GM19328 (cell line): ENCODE data around the gene RASL12.
"Not testable (repeated sequence)": the region's sequence is repeated elsewhere in the genome, so short reads cannot be mapped to it uniquely, and the experiment has no call there.

Source experiments
- ATAC-seq: cut with Tn5 transposase; IDR thresholded peaks from one replicate; pipeline ENCODE4 v1.9.1; 2021; ENCODE audit warnings: mild to moderate bottlenecking, moderate library complexity; ENCODE audit not compliant: unreplicated experiment

The RASL12 gene, protein sequence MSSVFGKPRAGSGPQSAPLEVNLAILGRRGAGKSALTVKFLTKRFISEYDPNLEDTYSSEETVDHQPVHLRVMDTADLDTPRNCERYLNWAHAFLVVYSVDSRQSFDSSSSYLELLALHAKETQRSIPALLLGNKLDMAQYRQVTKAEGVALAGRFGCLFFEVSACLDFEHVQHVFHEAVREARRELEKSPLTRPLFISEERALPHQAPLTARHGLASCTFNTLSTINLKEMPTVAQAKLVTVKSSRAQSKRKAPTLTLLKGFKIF

DNA sequence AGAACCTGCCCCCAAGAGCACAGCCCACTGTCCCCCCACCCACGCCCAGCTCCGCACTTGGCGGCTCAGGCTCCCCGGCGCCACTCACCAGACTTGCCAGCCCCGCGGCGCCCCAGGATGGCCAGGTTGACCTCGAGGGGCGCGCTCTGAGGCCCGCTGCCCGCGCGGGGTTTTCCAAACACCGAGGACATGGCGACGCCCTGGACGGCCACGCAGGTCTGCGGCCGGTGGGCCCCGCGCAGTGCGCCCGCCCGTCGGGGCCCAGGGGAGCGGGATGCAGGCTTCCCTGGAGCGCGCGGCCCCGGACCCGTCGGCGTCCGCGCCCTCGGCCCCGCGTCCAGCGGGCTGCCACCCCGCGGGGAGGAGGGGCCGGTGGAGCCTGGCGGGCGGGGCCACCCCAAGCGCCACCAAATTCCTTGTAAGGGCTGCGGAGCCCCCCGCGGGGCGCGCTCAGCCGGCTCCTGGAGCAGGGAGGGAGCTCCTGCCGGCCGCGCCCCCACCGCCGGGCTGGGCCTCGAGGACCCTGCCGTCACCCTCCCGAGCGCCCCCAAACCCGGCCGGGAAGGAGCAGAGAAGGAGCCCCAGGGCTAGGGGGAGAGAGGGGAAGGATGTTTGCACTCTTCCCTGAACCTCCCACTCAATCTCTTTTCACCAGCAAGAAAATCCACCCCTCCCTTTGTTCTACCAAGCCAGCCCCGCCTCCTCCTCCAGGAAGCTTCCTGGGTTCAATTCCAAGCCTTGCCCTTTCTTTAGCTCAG is at the start of gene RASL12:
Gene RASL12 (minus strand): TSS at position 347 of the 758 bp plus-strand sequence. CDS start 156 bp downstream, at position 191.
- no peak for ATAC-seq

DNA sequence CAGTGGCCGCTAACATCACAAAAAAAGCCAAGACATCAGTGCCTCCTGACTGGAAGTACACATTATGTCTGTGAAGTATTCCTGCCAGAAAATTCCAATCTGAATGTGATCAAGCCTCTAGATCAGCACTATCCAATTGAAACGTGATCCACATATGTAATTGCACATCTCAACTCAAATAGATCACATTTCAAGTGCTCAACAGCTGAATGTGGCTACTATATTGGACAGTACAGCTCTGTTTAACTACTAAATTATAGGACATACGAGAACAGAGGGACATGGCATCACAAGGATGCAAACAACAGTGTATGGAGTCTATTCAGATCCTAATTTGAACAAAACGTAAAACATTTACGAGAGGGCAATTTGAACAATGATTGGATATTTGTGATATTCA is 47.8 kb upstream of the RASL12 start:
- ATAC-seq: no peak

DNA sequence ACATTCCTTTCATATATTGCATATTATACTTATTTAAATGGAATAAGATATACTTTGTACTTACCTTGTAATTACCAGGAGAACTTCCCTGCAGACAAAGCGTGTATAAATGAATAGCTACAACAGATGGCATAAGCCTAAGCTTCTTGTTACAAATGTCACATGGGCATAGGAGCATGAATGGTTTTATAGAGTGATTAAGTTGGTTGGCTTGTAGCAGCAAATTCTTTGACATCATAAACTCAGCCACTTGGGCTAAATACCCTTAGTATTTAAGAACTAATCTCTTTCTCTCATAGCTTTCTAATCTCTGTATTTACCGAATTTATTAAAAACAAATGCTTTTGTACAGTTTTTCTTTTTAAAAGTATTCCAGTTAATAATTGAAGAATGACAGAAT is 47.3 kb upstream of the RASL12 start, which contains the start of gene UBAP1L:
Gene UBAP1L (minus strand): TSS at position 115 of the 400 bp plus-strand sequence. CDS start 8,985 bp downstream, outside the sequence.
- no peak for ATAC-seq

DNA sequence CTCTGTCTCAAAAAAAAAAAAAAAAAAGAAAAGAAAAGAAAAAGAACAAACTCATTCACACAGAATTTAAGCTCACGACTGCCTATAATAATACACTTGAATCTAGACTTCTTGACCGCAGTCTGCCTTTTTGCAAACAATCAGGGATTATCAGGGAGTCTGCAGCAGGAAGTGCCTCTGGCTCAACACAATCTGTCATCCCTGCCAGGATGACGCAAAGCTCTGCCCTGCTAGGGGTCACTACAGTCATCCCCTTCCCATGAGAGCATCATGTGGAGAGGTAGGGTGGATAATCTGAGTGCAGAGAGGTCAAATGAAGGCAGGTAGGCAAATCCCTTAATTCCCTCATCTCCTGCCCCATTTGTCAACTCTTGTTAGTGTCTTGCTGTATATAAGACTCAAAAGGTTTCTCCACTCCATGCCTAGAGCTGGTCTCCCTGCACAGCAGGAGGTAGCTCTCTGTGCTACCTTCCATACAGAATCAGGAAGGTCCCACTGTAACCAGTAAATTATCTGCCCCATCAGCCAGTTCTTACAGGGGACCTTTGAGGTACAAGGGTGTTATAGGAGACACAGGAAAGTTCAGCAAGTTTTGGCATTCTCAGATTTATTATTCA is 43.0 kb upstream of the RASL12 start:
- no peak for ATAC-seq

DNA sequence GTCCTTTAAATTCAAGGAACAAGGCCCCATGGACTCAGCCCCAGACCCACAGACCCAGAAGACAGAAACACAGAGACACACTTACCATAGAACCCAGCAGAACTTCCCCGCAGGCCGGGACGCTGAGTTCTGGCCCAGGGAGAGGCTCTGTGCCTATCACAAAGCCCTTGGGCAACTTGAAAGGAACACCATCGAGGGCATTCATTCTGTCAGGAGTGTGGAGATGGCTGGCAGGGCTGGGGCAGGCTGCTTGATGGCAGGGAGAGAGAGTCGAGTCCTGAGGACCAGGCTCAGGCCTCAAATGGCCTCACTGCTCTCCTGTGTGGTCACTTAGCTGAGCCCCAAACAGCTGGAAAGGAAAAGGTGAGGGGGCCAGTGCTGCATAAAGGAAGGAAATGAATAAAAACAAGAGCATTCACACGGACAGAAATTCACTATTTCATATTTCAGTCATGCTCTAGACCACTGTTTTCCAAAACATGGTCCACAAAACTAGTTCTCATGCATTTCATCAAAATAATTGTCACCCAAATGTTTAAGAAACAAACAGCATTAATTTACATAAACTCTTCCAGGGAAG is 38.3 kb upstream of the RASL12 start:
- ATAC-seq: no peak

DNA sequence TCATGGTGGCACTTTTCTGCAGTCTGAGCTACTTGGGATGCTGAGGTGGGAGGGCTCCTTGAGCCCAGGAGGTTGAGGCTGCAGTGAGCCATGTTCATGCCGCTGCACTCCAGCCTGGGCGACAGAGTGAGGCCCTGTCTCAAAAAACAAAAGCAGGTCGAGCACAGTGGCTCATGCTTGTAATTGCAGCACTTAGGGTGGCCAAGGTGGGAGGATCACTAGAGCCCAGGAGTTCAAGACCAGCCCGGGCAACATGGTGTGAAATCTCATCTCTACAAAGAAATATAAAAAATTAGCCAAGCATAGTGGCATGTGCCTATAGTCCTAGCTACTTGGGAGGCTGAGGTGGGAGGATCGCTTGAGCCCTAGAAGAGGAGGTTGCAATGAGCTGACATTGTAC is 37.2 kb upstream of the RASL12 start:
- ATAC-seq: no peak

DNA sequence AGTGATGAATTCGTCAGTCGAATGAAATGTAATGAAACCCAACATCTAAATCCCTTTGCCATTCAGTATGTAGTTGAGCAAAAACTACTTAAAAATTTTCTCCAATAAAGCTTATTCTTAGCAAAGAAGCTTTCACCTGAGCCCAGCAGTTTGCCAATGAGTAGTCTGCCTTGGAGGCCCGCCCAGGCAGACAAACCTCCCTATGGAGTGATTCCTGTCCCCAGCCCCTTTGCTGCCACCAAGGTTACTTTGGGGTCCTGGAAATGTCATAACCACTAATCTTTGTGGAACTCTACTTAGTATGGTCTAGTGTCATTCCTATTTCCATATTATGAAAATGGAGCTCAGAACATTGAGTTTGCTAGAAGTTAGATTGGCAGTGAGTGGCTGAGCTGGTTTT is 35.1 kb upstream of the RASL12 start:
- ATAC-seq: no peak

DNA sequence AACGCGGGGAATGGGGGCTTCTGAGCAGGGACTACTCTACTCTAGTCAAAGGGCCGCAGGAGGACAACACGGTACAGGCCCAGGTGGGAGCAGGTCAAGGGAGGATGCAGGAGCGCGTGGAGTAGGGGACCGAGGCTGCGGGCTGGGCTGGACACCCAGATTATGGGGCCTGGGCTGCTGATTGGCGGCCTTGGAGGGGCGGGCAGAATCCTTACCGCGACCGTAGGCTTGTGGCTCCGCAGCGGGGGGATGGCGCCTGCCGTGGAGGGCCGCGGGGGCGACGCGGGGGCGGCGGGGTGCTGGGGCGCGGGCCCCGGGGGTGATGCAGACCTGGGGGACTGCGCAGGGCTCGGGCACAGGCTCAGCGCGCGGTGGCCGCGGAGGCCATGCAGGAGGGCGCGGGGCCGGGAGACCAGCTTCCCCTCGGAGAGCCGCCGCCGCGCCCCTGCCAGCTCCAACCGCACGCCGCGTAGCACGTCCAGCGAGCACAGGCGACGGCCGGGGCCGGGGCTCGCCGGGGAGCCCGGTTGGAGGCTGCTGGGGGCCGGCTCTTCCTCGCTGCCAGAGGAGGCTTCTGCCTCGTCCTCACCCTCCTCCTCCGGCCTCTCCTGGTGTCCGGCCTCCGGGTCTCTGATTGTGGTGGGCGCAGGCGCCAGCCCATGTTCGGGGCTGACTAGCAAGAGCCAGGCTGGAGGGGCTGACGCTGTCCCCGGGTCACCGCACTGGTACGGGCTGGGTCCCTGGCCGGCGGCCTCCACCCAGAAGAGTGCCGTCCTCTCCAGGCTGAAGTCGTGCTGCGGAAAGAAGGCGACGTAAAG is 34.3 kb upstream of the RASL12 start:
- no peak for ATAC-seq

DNA sequence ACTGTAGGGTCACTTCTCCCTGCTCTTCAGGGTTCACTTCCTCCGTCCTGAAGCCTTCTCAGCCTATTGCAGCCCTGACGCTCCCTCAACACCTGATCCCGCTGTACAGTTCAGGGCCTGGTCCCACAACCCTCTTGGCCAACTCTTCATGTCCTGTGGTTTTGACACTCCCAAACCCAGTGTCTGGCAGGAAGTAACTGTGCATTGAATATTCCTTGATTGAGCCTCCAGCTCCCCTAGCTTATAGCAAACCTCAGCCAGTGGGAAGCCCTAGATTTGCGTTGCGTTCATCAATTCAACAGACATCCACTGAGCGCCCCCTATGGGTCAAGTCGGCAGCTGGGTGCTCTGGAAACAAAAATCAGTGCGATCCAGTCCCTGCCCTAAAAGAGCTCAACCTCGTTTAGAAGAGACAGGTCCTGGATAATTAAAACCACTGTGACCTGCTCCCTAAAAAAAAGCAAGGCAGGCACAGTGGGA is 33.7 kb upstream of the RASL12 start:
- no peak for ATAC-seq

DNA sequence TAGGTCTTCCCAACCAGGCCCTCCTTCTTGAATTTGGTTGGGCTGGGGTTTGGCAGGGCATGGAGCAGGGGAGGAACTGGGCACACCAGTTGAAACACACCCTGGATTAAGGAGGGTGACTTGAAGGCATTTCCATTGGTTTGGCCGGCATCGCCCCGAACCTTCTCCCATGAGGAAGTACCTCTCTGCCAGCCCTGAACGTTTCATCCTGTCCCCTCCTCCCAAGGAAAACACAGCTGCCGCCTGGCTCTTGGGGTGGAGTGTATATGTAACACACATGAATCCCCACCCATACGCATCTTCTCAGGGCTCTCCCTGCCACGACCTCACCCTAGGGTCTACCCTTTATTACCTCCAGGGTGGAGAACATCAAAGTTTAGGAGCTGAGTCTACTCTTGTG is 32.7 kb upstream of the RASL12 start:
- ATAC-seq: no peak

DNA sequence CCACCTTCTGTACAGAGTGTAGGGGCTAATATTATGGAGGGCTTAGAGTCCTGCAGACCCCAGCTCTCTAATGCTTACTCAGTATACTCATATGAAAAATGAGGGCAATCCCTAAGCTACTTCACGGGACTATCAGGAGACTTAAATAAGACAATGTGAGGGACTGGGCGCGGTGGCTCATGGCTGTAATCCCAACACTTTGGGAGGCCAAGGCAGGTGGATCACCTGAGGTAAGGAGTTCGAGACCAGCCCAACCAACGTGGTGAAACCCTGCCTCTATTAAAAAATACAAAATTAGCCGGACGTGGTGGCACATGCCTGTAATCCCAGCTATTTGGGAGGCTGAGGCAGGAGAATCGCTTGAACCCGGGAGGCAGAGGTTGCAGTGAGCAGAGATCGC is 32.0 kb upstream of the RASL12 start:
- not testable (repeated sequence) for ATAC-seq

DNA sequence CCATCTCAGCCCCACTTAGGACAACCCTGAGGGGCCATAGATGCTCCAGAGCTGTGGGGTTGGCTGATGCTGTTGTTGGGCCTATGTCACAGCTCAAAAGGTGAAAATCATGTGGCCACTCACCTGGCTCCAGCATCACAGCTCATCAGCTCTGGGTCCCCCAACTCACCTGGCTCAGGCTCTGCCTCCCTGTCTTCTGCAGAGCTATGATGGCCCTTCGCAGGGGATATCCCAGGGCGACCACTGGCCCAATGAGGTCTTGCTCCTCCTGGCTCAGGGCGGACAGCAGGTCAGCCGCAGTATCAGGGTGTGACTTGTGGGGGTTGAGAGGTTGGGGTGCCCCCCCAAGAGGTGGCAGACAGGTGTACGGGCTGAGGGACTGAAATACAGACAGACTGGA is 31.5 kb upstream of the RASL12 start:
- no peak for ATAC-seq

DNA sequence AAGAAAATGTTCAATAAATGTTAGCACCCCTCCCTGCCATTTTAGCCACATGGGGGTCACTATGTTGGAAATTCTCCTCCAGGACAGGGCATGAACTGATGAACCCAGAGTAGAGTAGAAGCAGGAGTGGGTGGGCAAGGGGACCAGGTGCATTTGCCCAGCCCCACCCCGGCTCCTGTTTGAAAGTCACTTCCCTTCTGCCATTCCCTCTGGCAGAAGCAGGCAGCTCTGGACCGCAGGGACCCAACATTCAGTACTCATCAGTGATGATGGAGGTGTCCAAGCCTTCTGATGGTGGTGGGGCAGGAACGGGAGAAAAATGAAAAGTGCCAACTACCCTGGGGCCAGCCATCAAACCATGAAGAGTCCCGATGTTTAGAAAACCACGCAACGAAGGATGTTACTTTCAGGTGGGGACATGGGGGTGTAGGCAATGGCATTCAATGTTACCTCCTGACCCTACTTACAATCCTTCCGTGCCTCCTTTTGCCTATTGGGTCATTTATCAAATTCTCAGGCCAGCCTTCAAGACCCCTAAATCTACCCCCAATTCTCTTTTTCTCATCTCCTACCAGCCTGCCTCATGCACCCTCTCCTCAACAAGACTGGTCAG is 30.0 kb upstream of the RASL12 start:
- no peak for ATAC-seq

DNA sequence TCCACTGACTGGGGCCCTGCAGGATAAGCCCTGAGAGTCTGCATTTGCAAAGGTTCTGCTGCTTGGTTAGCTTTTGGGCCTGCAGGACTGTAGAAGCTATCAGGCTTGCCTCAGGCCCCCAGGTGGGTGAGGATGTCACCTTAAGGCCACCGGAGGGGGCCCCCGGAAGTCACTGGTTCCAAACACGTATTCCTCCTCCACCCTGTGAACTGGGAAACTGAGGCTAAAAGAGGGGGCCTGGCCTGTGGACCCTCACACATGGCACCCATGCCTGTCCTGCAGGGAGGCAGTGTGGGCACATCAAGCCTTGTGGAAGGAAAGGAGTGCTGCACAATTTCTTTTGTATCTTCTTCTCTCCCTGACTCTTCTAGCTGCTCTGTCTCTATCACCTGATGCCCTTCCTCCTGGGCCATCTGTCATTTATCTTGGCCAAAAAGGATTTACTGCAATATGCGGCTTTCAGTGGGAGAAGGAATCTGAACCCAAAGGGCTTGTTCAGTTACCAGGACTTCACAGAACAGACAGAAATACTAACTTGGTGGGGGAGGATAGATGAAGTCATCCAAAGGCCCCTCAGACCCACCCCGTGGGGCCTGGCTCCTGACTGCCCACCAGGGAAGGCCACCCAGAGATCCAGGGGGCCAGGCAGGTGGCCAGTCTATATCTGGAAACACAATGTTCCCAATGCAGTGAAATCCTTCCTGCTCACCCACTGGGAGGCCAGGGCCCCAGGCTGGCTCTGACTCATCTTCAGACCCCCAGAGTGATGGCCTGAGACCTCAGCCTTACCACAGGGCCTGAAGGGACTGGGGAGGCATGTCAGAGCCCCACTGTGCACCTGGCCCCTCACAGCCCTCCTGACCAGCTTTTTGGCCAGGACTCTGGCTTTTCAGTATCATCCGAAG is 28.9 kb upstream of the RASL12 start:
- ATAC-seq: no peak

DNA sequence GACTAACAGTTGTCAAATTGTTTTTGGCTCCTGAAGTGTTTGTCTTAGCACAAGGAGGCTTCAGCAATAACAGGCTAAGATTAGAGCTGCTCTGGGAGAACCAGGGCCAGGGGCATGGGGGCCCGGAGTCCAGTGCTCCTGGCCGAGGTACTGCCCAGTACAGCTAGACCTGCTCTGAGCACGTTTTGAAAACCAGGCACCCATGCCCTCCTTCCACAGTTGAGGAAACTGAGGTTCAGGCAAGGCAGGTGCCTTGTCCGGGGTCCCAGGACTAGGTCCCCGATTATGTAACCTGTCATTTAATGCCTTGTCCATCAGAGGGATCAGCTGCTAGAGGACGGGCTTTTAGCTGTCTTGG is 27.9 kb upstream of the RASL12 start:
- no peak for ATAC-seq

DNA sequence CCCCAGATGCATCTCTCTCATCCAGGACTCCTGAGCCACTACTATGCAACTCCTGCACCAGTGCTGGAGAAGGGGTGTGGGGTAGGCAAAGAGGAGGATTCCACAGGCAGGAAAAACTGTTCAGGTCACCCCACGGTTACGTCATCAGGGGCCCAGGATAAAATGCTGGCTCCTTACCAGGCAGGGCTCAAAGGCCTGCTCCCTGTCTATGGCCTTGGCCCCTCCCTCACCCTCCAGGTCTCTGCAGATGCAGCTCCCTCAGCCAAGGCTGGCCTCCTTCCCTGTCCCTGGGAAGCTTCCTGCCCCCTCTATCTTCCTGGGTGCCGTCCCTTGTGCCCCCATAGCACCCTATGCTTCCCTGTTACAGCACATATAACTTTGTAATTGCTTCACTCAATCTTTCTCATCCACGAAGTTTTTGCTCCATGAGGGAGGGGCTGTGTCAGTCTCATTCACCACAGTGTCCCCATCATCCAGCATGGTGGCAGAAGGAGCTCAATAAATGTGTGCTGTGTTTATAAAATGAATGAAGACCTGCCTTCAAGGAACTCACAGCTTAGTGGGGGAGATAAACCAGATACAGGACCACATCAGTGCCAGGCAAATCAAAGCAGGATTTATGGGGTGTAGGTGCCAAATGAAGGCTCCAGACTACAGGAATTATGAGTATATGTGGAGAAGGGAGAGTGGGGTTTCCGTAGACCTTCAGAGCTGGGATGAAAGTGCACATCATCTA is 27.4 kb upstream of the RASL12 start:
- ATAC-seq: no peak

DNA sequence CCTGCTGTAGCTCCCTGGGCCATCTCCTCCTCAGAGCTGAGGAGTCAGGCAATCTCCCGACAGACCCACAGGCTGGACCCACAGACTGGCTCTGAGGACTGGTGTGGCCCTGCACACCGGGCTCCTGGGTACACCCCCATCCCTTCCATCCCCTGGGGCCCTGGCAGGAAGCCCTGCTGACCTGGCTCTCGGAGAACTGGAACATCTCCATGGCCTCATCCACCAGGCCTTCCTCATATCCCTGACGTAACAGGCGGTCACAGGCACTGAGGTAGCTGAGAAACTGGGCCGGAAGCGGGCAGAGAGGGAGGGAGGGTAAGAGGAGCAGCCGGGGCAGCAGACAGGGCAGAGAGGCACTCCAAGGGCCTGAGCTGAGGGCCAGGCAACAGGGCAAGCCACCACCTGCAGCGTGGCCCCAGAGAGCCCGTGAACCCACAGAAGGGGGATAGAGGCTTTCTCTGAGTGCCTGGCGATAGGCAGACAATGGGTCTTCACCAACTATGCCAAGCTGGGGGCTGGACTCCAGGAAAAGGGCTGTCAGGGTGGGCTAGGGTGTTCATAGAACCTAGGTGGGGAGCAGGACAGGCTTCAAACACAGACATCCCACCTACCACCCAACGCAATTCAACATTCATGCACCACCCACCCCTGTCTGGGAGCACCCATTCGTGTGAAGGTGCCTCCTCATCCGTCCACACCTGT is 26.7 kb upstream of the RASL12 start:
- ATAC-seq: no peak

DNA sequence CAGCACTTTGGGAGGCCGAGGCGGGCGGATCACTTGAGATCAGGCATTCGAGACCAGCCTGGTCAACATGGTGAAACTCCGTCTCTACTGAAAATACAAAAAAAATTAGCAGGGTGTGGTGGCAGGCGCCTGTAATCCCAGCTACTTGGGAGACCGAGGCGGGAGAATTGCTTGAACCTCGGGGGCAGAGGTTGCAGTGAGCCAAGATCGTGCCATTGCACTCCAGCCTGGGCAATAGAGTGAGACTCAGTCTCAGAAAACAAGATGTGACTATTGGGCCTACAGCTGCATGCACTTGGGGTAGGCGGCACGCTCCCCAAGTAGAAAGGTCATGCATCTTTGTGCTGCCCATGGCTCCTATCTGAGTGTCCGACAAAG is 26.0 kb upstream of the RASL12 start:
- not testable (repeated sequence) for ATAC-seq
